Kidney tubule cell (primary cell): Measurements from ENCODE around the gene DHRS7B.
"Not testable (repeated sequence)": the region's sequence is repeated elsewhere in the genome, so short reads cannot be mapped to it uniquely, and the experiment has no call there.

Experiments
- DNase-seq: peaks from one replicate; pipeline ENCODE4 v3.0.0-alpha.2; 2018; ENCODE audit warnings: low spot score

Gene DHRS7B

GRCh38 chr17:21126645-21127508 is at the start of gene DHRS7B:
TSS of gene DHRS7B (plus strand) at chr17:21126964. CDS start at chr17:21126972, 8 bp downstream.
- peak; percentile 98 for DNase-seq

GRCh38 chr17:21077281-21077680 is 49.5 kb upstream of the DHRS7B start:
- DNase-seq: no peak

GRCh38 chr17:21078016-21078780 is 48.6 kb upstream of the DHRS7B start:
- no peak for DNase-seq

- DNase-seq: no peak
These were observed 47.6 kb upstream of the DHRS7B start for GRCh38 chr17:21079196-21079595.

- no peak for DNase-seq
These were observed 44.7 kb upstream of the DHRS7B start for GRCh38 chr17:21082001-21082436.

GRCh38 chr17:21085280-21085679 is 41.5 kb upstream of the DHRS7B start:
- not testable (repeated sequence) for DNase-seq

GRCh38 chr17:21085707-21086106 is 41.1 kb upstream of the DHRS7B start:
- DNase-seq: no peak

GRCh38 chr17:21089145-21089544 is 37.6 kb upstream of the DHRS7B start:
- DNase-seq: peak; percentile 82

- no peak for DNase-seq
These were observed 36.5 kb upstream of the DHRS7B start for GRCh38 chr17:21089933-21090901.

GRCh38 chr17:21090902-21091618 is 35.7 kb upstream of the DHRS7B start:
- DNase-seq: no peak

- DNase-seq: no peak
These were observed 32.5 kb upstream of the DHRS7B start for GRCh38 chr17:21094298-21094704.

GRCh38 chr17:21095735-21096134 is 31.0 kb upstream of the DHRS7B start:
- no peak for DNase-seq

GRCh38 chr17:21096874-21097273 is 29.9 kb upstream of the DHRS7B start:
- DNase-seq: no peak

GRCh38 chr17:21098934-21099689 is 27.7 kb upstream of the DHRS7B start:
- DNase-seq: peak; percentile 82

- DNase-seq: no peak
These were observed 26.1 kb upstream of the DHRS7B start for GRCh38 chr17:21100636-21101035.

GRCh38 chr17:21104608-21105007 is 22.2 kb upstream of the DHRS7B start:
- DNase-seq: no peak

GRCh38 chr17:21105064-21105894 is 21.5 kb upstream of the DHRS7B start:
- no peak for DNase-seq

GRCh38 chr17:21106316-21106715 is 20.4 kb upstream of the DHRS7B start:
- DNase-seq: no peak

GRCh38 chr17:21107067-21107650 is 19.6 kb upstream of the DHRS7B start:
- not testable (repeated sequence) for DNase-seq
